Glomerular visceral epithelial cell (primary cell): ENCODE data around the gene INAVA.
"Not testable (repeated sequence)": the region's sequence is repeated elsewhere in the genome, so short reads cannot be mapped to it uniquely, and the experiment has no call there.

Source experiments
- DNase-seq: peaks from one replicate; pipeline ENCODE4 v3.0.0-alpha.2; 2016; ENCODE audit errors: extremely low spot score

INAVA gene

DNA sequence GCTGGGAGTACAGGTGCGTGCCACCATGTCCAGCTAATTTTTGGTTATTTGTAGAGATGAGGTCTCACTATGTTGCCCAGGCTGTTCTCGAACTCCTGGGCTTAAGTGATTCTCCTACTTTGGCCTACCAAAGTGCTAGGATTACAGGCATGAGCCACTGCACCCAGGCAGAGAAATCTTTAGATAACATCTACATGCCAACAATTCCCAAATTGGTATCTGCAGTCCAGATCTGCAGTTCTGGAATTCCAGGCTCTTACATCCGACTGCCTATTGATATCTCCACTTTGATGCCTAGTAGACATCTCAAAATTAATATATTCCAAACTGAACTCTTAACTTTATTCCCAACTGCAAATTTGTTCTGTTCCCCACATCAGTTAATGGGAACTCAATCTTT lies 23.3 kb downstream of the INAVA start:
- DNase-seq: no peak

DNA sequence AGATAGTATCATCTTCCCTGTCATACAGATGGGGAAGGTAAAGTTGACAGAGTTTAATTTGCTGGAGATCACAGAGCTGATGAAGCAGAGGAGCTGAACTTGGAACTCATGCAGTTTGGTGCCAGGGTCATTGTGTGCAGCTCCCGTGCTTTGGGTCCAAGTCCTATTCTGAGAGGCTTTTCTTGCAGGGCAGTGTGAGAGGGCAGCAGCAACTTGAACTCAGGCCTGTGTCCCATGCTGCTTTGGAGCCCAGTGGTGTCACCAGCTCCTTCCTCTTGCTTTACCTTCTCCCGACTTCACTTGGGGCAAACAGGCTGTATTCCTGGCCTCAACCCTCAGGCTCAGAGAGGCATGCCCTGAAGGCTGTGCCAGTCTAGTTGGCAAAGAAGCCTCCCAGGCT lies 24.7 kb downstream of the INAVA start:
- DNase-seq: no peak

DNA sequence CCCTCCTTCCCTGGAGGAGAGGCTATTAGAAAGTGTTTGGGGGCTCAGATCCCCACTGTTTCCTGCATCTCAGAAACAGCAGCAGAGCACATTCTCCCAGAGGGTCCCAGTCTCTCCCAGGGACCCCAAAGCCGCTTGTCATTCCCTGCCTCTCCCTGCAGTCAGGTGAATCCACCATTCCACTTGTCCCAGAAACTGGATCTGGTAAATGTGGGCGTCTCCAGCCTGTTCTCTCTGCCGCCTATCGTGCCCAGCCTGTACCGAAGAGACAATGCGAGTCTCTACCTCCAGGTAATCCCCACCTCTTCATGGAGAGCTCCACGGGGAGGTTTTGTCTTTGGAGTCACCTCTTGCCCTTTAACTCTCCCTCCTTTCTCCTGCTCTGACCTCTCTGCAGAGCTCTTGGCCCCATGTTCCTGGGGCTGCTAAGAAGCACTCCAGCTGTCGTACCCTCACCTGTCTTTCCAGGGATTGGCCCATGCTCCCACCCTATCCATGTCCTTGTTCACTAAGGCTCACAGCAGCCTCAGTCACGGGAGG lies 26.9 kb downstream of the INAVA start:
- DNase-seq: no peak

DNA sequence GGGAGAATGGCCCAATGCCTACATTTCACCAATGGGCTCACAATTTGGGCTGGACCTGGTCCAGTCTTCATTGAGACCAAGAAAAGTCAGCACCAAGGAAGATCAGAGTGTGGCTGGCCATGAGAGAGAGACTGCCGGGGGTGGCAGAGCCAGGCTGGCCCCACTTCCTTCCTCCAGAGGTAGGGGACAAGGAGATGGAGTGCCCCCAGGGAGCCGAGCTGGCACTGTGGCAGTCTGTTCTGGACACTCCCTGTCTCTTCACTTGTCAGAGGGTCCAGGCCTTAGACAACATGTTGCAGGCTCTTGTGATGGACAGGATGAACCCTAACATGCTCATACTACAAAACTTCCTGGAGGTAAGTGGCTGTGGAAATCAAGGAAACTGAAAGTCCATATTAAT lies 27.7 kb downstream of the INAVA start:
- DNase-seq: no peak

DNA sequence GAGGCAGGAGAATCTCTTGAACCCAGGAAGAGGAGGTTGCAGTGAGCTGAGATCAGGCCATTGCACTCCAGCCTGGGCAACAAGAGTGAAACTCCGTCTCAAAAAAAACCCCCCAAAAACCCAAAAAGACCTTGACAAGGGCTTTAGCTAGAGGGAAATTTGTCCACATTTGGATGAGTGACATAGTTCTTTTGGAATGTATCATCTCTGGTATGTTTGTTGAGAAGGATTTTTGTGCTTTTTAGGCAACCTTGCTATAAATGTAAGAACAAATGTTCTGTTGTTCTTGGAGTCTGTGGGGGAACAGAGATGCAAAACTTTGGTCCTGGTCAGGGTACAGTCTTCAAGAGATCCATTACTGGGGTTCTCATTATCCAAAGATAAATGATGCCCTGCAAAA lies 28.9 kb downstream of the INAVA start:
- DNase-seq: no peak

DNA sequence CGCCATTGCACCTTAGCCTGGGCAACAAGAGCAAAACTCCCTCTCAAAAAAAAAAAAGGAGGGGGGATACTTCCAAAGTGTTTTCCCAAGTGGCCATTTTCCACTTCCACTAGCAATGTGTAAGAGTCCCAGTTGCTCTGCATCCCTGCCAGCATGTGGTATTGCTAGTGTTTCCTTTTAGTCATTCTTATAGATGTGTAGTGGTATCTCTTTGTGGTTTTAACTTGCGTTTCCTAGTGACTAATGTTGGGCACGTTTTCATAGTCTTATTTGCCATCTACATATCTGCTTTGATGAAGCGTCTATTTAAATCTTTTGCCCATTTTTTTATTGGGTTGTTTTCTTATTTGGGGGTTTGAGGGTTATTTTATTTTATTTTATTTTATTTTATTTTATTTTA lies 31.1 kb downstream of the INAVA start:
- peak; percentile 28 for DNase-seq

DNA sequence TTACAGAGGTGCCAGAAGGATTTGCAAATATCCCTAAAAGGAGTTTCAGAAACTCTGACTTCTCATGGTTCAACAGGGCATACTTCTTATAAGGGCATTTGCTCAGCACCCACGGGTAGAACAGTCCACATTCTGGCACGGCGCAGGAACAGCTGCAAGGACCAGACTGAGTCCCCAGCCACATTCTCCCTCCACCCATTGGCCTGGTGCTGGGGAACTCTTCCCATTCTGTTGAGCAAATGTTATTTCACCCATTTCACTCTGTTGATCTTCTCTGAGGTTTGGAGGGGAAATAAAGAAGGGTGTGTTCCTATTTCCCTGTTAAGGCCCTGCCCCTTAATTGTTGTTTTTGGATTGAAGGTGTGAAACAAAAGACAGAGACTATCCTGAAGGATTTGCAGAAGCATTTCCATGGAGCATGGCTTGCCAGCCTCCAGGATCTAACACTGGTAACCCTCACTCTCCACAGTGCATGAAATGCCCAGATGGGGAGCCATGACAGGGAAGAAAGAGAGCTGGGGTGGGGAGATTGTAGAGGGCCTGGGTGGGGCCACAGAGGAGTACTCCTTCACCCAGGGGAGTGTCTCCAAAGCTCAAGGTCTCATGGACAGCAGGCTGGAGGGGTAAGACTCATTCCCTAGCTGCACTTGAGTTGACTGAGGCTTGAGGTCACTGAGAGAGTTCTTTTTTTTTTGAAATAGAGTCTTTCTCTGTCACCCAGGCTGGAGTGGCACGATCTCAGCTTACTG lies 35.0 kb downstream of the INAVA start:
- DNase-seq: no peak

DNA sequence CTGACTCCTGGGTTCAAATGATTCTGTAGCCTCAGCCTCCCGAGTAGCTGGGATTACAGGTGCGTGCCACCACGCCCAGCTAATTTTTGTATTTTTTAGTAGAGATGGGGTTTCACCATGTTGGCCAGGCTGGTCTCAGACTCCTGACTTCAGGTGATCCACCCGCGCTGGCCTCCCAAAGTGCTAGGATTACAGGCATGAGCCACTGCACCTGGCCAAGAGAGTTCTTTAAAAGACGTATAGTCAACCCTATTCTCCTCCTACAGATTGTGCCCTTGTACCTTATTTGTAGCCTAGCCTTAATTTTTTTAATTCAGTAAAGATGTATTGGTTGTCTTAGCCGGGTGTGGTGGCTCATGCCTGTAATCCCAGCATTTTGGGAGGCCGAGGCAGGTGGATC lies 35.6 kb downstream of the INAVA start:
- DNase-seq: not testable (repeated sequence)

DNA sequence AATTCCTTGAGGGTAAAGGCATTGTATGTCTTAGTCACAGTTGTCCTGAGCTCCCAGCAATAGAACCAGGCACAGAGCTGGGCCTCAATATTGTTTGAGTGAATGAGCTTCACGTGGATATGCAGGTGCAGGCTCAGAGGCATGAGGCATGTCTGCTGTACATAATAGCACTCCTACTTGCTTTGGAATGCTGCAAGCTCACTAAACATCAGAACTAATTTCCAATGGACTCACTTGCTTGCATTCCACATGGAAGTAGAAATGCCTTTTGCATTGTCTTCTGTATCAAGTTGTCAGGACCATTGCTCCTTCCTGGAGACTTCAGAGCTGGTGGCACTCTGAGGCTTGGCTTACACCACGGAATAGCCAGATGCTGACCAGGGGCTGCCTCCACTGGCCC lies 37.1 kb downstream of the INAVA start:
- DNase-seq: no peak

DNA sequence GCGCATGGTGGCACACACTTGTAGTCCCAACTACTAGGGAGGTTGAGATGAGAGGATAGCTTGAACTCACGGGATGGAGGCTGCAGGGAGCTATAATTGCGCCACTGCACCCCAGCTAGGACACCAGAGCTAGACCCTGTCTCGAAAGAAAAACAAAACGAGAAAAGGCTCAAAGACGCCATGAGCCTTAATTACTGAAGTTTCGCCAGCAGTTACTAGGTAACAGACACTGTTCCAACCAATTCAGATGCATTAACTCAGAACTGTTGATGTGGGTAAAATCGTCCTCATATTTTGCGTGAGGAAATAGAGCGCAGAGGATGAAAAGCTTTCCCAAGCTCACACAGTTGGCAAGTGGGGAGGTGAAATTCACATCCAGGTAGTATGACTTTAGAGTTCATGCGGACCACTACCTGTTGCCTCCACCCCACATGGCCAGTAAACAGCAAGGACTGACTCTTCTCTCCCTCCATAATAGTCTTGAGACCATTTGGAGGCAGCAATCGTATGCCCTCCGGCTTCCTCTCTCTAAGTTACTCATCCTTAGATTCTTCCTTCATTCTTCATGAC lies 40.1 kb downstream of the INAVA start:
- no peak for DNase-seq

DNA sequence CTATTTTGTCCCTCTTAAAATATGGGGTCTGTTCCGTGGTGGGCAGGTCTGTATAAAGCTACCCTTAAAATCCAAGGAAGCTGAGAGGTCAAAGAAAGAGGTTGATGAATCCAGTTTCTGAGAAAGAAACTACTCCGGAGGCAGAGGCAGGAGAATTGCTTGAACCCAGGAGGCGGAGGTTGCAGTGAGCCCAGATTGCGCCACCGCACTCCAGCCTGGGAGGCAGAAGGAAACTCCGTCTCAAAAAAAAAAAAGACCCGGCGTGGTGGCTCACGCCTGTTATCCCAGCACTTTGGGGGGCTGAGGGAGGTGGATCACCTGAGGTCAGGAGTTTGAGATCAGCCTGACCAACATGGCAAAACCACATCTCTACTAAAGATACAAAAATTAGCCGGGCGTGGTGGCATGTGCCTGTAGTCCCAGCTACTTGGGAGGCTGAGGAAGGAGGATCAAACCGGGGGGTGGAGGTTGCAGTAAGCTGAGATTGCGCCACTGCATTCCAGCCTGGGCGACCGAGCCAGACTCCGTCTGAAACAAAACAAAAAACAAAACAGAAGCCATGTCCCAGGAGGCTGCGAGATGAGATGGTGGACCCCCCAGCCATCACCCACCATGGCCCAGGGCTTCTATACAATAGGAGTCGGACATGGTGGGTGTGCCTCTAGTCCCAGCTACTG lies 40.7 kb downstream of the INAVA start:
- not testable (repeated sequence) for DNase-seq

DNA sequence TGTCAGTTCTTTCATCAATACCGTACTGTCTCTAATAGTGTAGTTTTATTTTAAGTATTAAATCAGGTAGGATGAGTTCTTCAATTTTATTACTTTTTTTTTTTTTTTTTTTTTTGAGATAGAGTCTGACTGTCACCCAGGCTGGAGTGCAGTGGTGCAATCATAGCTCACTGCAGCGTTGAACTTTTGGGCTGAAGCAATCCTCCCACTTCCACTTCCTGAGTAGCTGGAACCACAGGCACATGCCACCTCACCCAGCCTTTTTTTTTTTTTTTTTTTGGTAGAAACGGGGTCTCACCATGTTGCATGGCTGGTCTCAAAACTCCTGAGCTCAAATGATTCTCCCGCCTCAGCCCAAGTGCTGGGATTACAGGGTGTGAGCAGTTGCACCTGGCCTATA lies 44.3 kb downstream of the INAVA start:
- DNase-seq: no peak

DNA sequence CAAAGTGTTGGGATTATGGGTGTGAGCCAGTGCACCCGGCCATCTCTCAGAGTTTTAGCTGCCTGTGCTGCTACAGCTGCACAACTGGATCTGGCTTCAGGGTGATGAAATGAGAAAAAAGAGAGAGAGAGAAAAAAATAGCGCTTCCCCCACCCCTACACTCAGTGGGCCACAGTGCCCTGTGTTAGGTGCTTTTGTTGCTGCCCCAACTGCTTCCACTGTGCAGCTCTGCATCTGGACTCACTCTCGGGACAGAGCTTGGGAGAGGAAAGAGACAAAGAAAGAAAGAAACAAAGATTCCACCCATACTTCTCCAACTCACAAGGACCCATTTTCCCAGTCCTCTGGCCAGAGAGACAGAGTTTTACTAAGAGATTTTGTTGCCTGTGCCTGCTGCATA lies 50.4 kb downstream of the INAVA start:
- no peak for DNase-seq

DNA sequence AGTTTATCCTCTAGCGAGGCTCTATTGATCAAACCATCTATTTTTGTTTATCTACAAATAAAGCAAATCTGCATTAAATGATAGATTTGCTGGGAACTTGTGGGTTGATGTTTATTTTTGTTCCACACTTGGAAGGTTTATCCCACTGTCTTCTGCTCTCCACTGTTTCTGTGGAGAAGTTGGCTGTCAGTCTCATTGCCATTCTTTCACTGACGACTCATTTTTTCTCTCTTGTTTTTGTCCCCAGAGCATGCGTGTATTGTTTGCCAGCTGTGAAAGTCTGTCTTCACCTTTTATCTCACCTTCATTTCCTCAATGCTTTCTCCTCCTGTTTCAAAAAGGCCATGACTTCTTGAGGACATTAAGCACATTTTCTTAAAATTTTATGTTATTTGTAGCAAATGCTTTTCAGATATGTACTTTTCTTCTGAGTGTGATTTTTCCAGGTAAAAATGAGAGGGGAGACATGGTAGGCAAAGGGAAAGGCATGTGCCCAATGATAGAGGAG lies 52.4 kb downstream of the INAVA start:
- DNase-seq: no peak

DNA sequence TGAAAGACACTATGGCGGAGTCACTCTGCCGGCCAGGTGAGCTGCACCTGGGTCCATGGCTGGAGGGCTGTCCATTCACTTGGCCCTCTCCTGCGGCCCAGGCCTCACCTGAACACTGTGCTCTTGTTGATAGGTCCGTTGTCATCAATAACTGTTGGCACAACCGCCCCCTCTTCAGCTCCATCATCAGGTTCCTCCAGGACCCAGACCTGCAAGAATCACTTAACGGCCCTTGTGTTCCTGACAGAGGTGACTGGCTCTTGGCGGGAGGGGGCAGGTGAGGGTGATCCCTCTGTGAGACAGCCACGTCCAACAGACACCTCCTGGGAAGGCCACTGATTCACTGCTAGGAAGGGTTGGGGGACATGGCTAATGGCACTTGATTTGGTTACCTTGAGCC lies 54.9 kb downstream of the INAVA start:
- DNase-seq: no peak

DNA sequence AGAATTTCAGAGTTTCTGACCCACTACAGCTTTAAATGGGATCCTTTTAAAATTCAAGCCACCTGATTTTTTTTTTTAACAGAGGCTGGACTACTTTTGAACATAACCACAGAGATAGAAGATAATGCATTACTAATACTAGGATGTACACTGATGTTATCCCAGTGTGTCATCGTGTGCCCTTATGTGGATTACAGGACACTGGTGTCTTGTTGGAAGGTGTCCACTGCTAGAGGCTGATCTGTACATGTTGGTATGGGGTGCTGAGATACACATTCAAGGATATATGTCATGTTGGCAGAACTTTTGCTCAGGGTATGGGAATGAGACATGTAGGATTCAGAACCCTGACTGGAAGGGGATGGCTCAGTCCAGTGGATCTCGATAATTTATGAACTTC lies 56.3 kb downstream of the INAVA start:
- DNase-seq: no peak

DNA sequence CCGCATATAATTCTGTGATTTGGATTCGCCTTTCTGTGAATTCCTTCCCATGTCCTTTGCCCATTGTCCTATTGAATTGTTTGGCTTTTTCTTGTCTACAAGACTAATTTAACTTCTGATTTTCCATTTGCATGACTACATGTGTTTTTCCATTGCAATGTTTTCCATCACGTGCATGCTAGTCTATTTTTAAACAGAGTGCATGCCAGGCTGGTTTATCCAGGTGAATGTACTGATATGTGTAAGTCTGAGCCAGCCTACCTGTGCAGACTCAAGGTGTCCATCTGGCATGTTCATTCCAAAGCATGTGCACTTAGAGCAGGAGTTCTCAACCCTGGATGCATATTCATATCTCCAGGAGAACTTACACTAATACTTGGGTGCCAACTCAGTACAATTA lies 59.7 kb downstream of the INAVA start:
- DNase-seq: no peak

DNA sequence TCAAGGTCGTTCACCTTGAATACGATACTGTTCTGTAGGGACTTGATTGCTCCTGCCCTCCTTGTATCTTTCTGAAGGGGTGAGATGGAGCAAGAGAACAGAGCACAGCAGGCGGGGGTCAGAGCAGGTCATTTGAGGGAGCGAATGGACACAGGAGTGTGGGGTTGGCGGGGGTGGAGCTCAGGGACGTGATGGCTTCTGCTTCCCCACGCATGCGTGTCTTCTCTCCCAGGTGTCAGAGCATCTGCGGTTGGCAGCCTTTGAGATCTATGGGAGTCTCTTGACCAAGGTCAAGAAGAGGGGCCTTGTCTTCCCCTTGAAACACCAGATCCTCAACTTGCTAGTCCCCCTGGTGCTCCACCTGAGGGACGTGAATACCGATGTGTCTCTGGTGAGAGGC lies 63.9 kb downstream of the INAVA start:
- no peak for DNase-seq

DNA sequence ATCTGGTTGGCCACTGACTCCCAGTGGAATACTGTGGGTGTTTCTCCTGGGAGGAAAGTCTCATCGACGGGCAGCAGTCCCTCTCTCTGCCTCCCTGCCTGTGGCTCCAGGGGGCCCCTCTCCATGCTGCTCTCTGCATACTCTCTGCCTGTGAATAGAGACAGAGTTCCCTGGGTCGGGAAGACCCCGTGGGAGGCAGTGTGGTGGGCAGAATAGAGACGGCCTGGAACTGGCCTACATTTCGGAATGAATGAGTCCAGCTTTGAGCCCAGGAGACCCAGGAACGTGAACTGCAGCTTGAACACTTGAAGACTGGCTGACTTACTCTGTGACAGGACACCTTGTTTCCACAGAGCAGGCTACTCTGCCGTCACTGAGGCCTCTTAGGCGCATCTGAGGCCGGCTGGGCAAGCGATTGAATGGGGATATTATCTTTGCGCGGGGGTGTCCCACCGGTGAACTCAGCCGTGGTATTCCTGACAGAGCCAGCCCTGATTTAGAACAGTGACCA lies 64.8 kb downstream of the INAVA start:
- DNase-seq: no peak

DNA sequence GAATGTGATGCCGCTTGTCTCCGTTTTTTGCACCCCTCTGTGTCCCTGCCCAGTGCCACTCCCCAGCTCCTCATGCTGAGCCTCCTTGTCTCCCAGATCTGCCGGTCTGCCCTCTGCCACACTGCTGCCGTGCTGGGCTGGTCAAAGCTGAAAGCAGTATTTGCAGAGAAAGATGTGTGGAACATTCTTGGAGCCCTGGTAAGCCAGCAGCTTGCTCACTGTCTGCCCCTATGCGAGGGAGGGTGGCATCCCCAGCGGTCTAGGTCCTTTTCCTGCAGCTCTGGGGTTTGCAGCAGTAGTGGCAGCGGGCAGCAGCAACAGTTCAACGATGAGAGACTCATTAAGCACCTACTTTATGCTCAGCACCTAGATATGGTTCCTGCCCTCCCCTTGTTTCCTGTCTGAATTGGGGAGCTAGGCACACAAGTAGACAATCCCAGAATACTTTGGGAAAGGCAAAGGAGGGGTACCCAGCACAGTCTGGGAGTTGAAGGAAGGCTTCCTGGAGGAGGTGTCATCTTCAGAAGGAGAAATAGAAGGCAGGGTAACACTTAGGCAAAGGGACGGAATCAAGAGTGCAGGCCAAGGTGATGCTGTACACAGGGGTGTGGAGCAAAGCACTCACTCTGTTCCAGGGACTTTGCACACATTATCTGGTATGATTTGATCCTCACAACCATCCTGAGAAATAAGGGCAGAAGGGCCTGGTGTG lies 65.7 kb downstream of the INAVA start:
- no peak for DNase-seq

DNA sequence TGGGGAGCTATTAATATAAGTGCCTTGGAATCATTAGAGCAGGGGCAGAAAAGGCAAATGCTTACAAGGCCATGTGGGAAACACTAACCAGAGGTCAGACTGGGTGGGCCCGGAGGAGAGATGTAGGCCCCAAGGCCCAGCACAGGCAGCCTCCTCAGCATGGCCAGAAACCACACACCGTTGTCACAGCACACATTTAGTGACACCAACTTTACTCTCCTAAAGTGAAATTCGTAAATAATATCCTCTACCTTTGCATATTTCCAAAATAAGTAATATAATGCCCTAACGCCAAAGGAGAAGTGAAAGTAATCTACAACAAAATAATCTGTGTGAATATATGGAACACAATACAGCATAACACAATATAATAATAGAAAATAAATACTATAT lies 66.2 kb downstream of the INAVA start:
- DNase-seq: no peak

DNA sequence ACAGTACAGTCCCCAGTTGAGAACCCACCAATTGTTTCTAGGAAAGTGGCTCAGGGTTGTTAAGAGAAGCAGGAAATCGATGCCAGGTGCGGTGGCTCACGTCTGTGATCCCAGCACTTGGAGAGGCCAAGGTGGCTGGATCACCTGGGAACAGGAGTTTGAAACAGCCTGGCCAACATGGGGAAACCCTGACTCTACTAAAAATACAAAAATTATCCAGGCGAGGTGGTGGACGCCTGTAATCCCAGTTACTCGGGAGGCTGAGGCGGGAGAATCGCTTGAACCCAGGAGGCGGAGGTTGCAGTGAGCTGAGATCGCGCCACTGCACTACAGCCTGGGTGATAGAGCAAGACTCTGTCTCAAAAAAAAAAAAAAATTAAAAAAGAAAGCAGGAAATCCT lies 67.5 kb downstream of the INAVA start:
- not testable (repeated sequence) for DNase-seq
